DMS114 treated with DMSO at 0.1 percent for 48 hours (cell line): Measurements from ENCODE around the gene CCDC188.

ENCODE experiments used
- DNase-seq: peaks from one replicate; lab custom pipeline; 2025; ENCODE audit not compliant: unreplicated experiment; lab: John Stamatoyannopoulos, UW

Gene CCDC188

GRCh38 chr22:20150381-20151275 is at the start of gene CCDC188:
CCDC188 (minus strand) TSS chr22:20151055; CDS start chr22:20150986, 69 bp downstream.
- no peak for DNase-seq

DNA sequence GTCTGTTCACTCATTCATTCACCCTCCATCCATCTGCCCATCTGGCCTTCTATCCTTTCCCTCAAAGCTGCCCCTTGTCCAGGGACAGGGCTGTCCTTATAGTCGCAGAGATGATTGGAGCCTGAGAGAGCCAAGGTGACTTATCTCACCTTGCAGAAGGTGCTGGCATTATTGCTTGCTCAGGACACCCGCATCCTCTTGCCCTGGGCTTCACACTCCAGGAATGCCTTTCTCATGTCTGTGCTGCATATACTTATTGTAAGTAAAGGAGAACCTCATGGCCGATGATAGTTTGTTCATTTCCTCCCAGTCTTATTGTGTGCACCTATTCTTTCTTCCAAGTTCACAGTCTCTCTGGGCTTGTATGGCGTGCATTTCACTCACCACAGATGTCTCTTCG is 49.1 kb upstream of the CCDC188 start:
- no peak for DNase-seq

DNA sequence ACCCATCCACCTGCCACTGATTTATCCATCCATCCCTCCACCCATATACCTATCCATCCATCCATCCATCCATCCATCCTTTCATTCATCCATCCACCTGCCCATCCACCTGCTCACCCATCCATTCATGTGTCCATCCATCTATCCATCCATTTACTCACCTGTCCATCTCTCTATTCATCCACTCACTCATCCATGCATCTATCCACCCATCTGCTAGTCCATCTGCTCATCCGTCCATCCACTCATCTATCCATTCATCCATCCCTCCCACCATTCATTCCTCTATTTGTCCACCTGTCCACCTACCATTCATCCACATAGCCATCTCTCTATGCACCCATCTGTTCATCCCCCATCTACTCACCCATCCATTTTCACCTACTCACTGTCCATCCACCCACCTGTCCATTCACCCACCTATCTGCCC is 48.6 kb upstream of the CCDC188 start:
- DNase-seq, result no peak

DNA sequence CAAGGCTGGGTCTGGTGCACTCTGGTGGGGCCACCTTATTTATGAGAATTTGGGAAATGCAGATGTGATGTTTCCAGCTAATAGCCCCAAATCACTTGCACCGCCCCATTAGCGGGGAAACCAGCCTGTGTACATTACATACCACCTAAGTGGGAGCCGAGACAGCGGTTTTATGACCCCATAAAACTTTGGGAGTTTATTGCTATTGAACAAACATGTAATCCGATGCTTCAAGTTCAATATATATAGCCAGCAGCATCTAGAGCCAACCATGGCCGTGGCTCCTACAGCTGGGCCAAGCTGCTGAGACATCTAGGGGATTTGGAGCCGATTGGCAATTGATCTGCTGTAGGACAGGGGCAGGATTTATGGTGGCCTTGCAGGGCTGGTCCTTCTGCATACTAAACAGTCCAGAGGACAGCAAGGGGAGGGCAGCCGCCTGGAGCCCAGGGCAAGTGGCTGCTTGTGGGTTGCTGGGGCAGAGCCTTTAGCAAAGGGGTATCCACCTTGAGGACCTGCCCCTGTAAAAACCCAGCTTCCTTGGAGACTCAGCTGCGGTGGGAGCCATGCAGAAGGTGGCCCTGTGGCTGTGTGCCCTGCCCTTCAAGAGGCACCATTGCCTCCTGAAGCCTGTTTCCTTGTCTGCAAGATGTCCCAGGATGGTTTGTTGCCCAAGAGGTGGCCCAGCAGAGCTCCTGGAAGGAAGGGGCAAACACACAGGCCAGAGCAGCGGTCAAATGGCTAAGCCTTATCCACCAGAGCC is 47.9 kb upstream of the CCDC188 start:
- no peak for DNase-seq

- no peak for DNase-seq
Measured at GRCh38 chr22:20197407-20198030, 46.7 kb upstream of the CCDC188 start.

DNA sequence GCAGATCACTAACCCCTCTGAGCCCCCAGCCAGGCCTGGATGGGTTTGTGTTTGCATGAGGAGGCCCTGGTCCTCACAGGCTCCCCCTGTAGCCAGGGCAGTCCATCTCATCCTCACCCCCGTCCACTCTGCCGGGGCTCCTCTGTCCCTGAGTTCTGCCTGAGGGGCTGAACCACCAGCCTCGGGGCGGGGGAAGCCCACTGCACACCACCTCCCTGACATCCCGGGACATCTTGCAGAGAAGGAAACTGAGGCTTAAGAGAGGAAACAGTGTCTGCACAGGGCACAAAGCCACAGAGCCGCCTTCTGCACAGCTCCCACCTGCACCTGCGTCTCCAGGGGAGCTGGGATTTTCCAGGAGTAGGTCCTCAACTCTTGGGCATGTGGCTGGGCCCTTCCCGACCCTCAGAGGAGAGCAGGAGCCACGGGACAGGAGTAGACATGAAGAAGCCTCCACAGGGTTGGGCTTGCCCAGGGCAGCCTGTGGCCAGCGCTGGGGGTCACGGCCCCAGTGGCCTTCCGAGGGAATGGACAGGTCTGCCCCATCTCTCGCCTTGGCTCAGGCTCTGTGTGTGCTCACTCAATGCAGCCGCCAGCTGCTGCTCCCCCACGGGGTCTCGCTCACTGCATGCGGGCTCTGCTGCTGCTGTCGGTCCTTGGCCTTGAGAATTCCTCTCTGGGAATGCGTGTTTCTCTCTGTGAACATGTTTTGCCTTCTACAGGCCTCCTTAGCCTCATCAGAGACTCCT is 45.4 kb upstream of the CCDC188 start:
- DNase-seq, result no peak

DNA sequence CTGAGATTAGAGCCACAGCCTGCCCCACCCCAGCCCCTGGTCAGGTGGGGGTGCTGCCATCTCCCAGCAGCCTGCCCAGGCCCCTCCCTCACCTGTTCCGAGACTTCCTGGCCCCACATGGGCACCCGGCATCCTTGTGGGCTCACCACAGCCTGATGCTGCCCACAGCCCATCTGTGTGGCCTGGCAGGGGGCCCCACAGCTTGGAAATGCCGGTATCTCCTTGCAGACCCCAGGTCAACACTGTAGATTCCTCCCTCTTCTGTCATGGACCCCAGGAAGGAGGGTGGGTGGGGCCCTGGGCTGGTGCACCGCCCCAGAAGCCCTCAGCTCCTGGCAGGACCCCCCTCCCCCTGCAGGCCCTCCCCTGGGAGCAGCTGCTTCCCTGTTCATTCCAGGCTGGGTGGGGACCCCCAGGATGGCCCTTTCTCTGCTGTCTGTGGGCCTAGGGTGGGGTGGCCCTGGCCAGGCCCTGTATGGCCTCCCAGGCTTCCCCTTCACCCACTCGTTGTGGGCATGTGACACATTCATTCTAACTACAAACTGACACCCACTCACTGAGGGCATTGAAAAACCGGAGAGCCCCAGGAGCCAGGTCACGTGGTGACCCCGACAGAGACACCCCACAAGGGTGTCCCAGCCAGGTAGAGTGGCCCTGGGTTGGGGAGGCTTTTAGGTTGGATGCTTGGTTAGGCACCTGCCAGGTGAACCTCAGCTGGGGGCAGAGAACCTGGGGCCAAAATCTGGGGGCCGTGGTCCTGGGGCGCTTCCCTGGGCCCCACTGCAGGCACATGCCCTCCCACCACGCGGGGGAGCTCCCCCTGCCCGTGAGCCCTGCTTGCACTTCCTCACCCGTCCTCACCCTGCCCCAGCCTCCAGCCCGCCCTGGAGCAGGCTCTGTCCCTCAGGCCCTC is 44.1 kb upstream of the CCDC188 start:
- no peak for DNase-seq

GRCh38 chr22:20193761-20194494 is 43.1 kb upstream of the CCDC188 start:
- no peak for DNase-seq

DNA sequence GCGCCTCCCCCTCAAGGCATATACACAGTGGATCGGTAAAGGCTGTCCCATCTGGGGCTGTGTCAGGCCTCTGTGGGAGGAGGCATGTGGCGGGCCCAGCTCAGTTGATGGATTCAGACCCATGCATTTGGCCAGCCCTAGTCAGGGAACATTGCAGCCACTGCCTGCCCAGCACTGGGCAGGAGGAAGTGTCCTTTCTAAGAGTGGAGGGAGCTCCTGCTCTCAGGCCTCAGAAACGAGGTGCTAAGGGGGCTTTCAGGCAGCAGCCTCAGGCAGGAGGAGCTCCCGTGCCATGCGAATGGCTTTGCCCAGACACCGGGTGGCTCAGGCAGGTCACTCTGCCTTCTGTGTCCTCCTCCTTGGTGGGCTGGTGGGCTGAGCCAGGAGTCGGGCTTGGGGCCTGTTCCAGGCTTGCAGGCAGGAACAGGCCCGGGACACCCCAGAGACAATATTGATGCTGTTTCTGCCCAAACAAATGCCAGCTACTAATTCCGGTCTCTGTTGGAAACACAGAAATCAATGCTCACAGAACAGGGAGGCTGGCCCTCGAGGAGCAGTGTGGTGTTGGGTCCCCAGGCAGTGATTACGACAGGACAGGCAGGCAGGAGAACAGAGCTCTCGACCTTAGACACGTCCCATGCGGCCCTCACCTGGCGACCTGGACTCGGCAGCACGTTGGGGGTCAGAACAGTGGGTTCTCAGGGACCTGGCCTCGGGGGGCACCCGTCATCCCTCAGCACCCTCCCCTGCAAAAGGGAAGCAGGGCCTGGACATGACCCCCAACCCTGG is 42.3 kb upstream of the CCDC188 start:
- no peak for DNase-seq

GRCh38 chr22:20192293-20192971 is 41.6 kb upstream of the CCDC188 start:
- no peak for DNase-seq

- no peak for DNase-seq
Measured at GRCh38 chr22:20191803-20192202, 40.9 kb upstream of the CCDC188 start.

- DNase-seq, result no peak
Measured at GRCh38 chr22:20191000-20191515, 40.2 kb upstream of the CCDC188 start.

DNA sequence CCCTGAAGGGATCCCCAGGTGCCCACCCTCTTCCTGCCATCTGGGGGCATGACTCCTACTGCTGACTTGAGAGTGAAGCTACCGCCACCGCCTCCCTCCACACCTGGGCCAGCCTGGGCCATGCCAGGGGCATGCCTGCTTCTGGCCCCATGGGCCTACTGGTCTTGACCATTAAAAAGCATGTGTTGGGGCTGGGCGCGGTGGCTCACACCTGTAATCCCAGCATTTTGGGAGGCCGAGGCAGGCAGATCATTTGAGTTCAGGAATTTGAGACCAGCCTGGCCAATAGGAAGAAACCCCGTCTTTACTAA is 37.7 kb upstream of the CCDC188 start:
- no peak for DNase-seq

DNA sequence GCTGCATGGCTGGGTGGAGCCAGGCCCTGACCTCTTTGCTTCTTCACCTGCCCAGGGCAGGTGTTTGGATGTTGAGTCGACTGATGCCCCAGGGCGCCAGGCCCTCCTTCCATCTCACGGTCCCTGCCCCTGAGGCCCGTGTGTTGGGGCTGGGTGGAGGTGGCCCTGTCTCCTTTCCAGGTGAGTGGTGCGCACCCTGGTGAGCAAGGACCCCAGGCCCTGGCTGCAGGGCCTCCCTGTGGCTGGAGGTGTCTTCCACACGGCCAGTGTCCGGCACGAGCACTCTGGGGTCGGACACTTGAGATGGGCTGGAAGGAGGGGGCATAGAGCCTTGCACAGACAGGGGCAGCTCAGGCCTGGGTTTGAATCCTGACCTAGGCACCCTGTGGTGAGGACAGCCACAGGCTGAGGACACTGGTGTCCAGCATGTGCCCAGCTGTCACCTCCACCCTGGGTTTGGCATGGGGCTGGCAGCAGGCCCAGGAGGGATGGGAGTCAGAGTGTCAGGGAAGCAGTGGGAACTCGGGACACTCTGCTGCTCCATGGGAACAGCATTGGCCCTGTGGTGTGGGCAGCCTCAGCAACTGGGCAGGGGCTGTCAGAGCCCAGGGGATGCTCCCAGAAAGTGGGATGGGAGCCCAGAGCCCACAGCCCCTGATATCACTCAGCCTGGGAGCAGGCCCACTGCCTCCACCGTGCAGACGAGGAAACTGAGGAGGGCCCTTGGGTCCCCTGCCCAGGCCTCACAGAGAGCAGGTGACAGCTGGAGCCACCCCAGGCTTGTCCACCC is 37.1 kb upstream of the CCDC188 start:
- no peak for DNase-seq

DNA sequence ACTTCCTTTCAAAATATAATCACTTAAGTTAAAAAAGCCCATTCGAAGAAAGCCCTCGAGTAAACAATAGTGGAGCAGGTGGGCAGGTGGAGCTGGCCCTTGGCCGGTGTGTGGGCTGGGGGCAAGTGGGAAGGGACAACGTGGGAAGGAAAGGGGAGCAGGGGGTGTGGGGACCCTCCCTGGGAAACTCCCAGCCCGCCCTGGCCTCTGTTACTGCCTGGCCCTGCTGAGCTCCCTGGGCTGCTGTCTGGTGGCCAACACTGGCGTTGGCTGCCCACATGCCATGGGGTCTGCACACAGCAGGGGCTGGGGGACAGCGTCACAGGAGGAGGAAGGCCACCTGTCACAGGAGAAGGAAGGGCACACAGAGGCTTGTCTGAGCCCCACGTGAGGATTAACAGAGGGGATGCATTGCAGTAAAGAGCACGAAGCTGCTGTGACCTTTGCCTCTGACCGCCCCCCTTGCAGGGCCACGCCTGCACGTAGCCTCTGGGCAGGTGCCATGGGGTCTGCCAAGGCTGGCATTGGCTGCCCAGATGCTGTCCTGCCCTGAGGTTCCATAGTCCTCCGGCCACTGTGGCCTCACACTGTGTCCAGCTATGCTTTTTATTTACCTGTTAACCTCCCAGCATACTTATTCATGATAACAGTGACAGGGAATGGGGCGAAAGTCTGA is 36.2 kb upstream of the CCDC188 start:
- DNase-seq, result no peak

DNA sequence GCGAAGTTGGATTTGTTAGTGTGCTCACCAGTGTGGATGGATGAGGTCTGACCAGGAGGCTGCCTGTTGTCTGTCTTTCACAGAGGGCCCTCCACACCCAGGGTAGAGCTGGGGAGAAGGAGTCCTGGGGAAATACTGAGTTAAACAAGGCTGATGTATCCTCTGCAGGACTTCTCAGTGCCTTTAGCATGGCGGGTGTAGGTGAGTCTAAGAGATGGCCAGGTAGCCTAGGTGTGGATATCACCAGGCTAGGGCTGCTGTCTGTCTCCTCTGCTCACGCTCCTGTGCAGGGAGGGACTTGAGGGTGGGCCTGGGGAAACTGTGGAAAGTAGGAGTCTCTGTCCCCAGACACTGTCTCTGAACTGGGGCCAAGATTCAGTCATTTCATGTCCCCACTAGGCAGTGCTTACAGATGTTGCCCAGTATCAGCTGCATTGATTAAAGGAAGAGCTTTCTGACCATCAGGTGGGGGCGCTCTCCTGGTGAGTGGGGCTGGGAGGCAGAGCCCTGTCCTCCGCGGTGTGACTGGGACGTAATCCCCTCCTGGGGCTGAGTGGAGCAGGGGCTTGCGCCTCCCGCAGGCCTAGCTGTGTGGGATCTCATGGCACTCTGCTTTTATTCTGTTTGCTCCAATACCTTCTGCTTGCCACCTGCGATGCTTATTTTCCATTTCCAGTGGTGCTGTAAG is 35.5 kb upstream of the CCDC188 start:
- DNase-seq, result no peak
